ENCODE measurements around the gene LCOR. TPM values are rescaled to one million over a fixed set of nuclear protein-coding genes. Genes with fewer than 3 reads are reported as not detected.
"Not testable (repeated sequence)": the region's sequence is repeated elsewhere in the genome, so short reads cannot be mapped to it uniquely, and the experiment has no call there.

Gene LCOR
- total RNA-seq, 4 donors from 2014 or later = 13.0 to 36.8 (median 17.1) TPM

GRCh38 chr10:97032624-97033023, 200.5 kb downstream of the LCOR start:
- TF ChIP-seq POLR2A (IDR thresholded peaks at IDR 0.05) (no peak), POLR2AphosphoS5 (IDR thresholded peaks at IDR 0.05) (no peak), EP300 (IDR thresholded peaks at IDR 0.05) (no peak), CTCF (IDR thresholded peaks at IDR 0.05) (no peak)
- peaks cover 6% of the 10 kb centered on the region for H3K4me1 ChIP-seq
- no peak for DNase-seq (ENCODE audit: low spot score in 2 of 2)
- no peaks in the 10 kb centered on the region for H3K9me3 ChIP-seq
- peaks cover 29% of the 10 kb centered on the region for H3K27me3 ChIP-seq
- H3K27ac ChIP-seq = no peak overlapping the region
- WGBS = 65% methylated on average over 7 of the region's 7 CpGs
- H3K4me3 ChIP-seq = no peak overlapping the region
- H3K36me3 ChIP-seq = no peaks in the 10 kb centered on the region

- not testable (repeated sequence) for H3K4me3 ChIP-seq; H3K9me3 ChIP-seq; H3K27ac ChIP-seq; H3K36me3 ChIP-seq; DNase-seq (ENCODE audit: low spot score in 2 of 2)
- 98% methylated on average over 9 of the region's 9 CpGs for WGBS
- Histone ChIP-seq H3K4me1 (peaks cover 10% of the 10 kb centered on the region), H3K27me3 (peaks cover 29% of the 10 kb centered on the region)
Measured at GRCh38 chr10:97033841-97034240, 201.7 kb downstream of the LCOR start.

GRCh38 chr10:97034301-97034700, 202.2 kb downstream of the LCOR start:
- no peak for TF ChIP-seq EP300 (IDR thresholded peaks at IDR 0.05)
- TF ChIP-seq POLR2A (IDR thresholded peaks at IDR 0.05) = no peak
- no peak for TF ChIP-seq POLR2AphosphoS5 (IDR thresholded peaks at IDR 0.05)
- TF ChIP-seq CTCF (IDR thresholded peaks at IDR 0.05) = no peak
- peaks cover 29% of the 10 kb centered on the region for H3K27me3 ChIP-seq
- DNase-seq (ENCODE audit: low spot score in 2 of 2) = no peak
- no peak overlapping the region for H3K27ac ChIP-seq
- H3K36me3 ChIP-seq = no peaks in the 10 kb centered on the region
- 77% methylated on average over 4 of the region's 7 CpGs for WGBS
- H3K9me3 ChIP-seq = no peaks in the 10 kb centered on the region
- peaks cover 10% of the 10 kb centered on the region for H3K4me1 ChIP-seq
- H3K4me3 ChIP-seq = no peak overlapping the region

GRCh38 chr10:97034958-97035769, 203.1 kb downstream of the LCOR start:
- peaks cover 29% of the 10 kb centered on the region for H3K27me3 ChIP-seq
- 80% methylated on average over 18 of the region's 18 CpGs for WGBS
- DNase-seq (ENCODE audit: low spot score in 2 of 2) = no peak

GRCh38 chr10:97037365-97038361, 205.6 kb downstream of the LCOR start:
- peak in 1 of 2 donors; percentile 83 for DNase-seq (ENCODE audit: low spot score in 2 of 2)
- Histone ChIP-seq H3K27me3 (peaks cover 18% of the 10 kb centered on the region), H3K9me3 (no peaks in the 10 kb centered on the region), H3K36me3 (no peaks in the 10 kb centered on the region), H3K4me1 (peaks cover 10% of the 10 kb centered on the region), H3K27ac (no peak overlapping the region), H3K4me3 (peak overlapping the region; percentile 47)
- 16% methylated on average over 25 of the region's 30 CpGs for WGBS
- no peak for TF ChIP-seq EP300 (IDR thresholded peaks at IDR 0.05)
- peak; percentile 39 to 75 for TF ChIP-seq CTCF (IDR thresholded peaks at IDR 0.05)

More at GRCh38 chr10:97034958-97035769, 203.1 kb downstream of the LCOR start:
- no peak overlapping the region for H3K4me3 ChIP-seq
- no peak for TF ChIP-seq POLR2AphosphoS5 (IDR thresholded peaks at IDR 0.05)
- peaks cover 10% of the 10 kb centered on the region for H3K4me1 ChIP-seq
- no peaks in the 10 kb centered on the region for H3K9me3 ChIP-seq
- H3K36me3 ChIP-seq = no peaks in the 10 kb centered on the region
- H3K27ac ChIP-seq = no peak overlapping the region

GRCh38 chr10:97038688-97039087, 206.6 kb downstream of the LCOR start:
- peaks cover 18% of the 10 kb centered on the region for H3K27me3 ChIP-seq
- H3K4me1 ChIP-seq = peaks cover 10% of the 10 kb centered on the region
- H3K36me3 ChIP-seq = no peaks in the 10 kb centered on the region
- no peak overlapping the region for H3K27ac ChIP-seq
- 91% methylated on average over 7 of the region's 7 CpGs for WGBS
- DNase-seq (ENCODE audit: low spot score in 2 of 2) = no peak
- H3K9me3 ChIP-seq = no peaks in the 10 kb centered on the region
- H3K4me3 ChIP-seq = no peak overlapping the region
- TF ChIP-seq CTCF (IDR thresholded peaks at IDR 0.05) = no peak
- TF ChIP-seq POLR2A (IDR thresholded peaks at IDR 0.05) = no peak

Data from suprapubic skin (tissue), 4 donors.